ENCODE results near the gene MYEOV. TPM values are rescaled to one million over a fixed set of nuclear protein-coding genes. Genes with fewer than 3 reads are reported as not detected.

MYEOV gene
- total RNA-seq, 1 experiment from 2014 or later = 1.4 TPM

- Mint-ChIP-seq H3K9me3 (no peaks in the 10 kb centered on the region), H3K36me3 (no peaks in the 10 kb centered on the region), H3K4me3 (no peak overlapping the region), H3K27ac (no peak overlapping the region), H3K4me1 (peaks cover 9% of the 10 kb centered on the region), H3K27me3 (ENCODE audit: low read depth) (no peaks in the 10 kb centered on the region)
- POLR2A ChIA-PET = interaction anchor here (0.6 kb wide), 1 partner anchor 340 kb away, joined by 3 read pairs; no protein-coding TSS in a partner anchor
- no peak for TF ChIP-seq SOX15 (CRISPR knock-in tag; IDR thresholded peaks at IDR 0.05)
- TF ChIP-seq PREB (CRISPR knock-in tag; IDR thresholded peaks at IDR 0.05; ENCODE audit: borderline replicate concordance) = no peak
- no peak for TF ChIP-seq ZNF396 (CRISPR knock-in tag; IDR thresholded peaks at IDR 0.05; ENCODE audit: borderline replicate concordance)
- CTCF ChIA-PET = no interaction called here
- DNase-seq (ENCODE audit: low spot score) (no peak), ATAC-seq (no peak)
These were observed 5.6 kb downstream of the MYEOV start for GRCh38 chr11:69299572-69299971.

GRCh38 chr11:69300120-69301060, 6.4 kb downstream of the MYEOV start:
- Mint-ChIP-seq H3K9me3 (no peaks in the 10 kb centered on the region), H3K27ac (no peak overlapping the region), H3K27me3 (ENCODE audit: low read depth) (no peaks in the 10 kb centered on the region), H3K4me1 (peaks cover 5% of the 10 kb centered on the region), H3K4me3 (no peak overlapping the region), H3K36me3 (no peaks in the 10 kb centered on the region)
- TF ChIP-seq FOXJ3 (CRISPR knock-in tag; IDR thresholded peaks at IDR 0.05; ENCODE audit: borderline replicate concordance) = no peak
- TF ChIP-seq HMGA2 (CRISPR knock-in tag; IDR thresholded peaks at IDR 0.05) = no peak
- TF ChIP-seq ZNF281 (CRISPR knock-in tag; IDR thresholded peaks at IDR 0.05) = no peak
- no peak for TF ChIP-seq JAZF1 (CRISPR knock-in tag; IDR thresholded peaks at IDR 0.05)
- TF ChIP-seq PRDM15 (CRISPR knock-in tag; IDR thresholded peaks at IDR 0.05) = no peak
- TF ChIP-seq SP1 (CRISPR knock-in tag; conservative IDR thresholded peaks at IDR 0.05) = no peak
- TF ChIP-seq TEAD1 (CRISPR knock-in tag; IDR thresholded peaks at IDR 0.05) = no peak
- no peak for DNase-seq (ENCODE audit: low spot score)
- no peak for ATAC-seq
- ChIA-PET CTCF (interaction anchor here (0.8 kb wide), 1 partner anchor 384 kb away, joined by 3 read pairs; no protein-coding TSS in a partner anchor), POLR2A (no interaction called here)

GRCh38 chr11:69301081-69301454, 7.1 kb downstream of the MYEOV start:
- TF ChIP-seq ZBTB21 (CRISPR knock-in tag; IDR thresholded peaks at IDR 0.05; ENCODE audit: borderline replicate concordance) (no peak), IRF2 (CRISPR knock-in tag; IDR thresholded peaks at IDR 0.05; ENCODE audit: borderline replicate concordance, low read depth) (no peak), HMGXB4 (CRISPR knock-in tag; IDR thresholded peaks at IDR 0.05) (no peak), GRHL2 (CRISPR knock-in tag; IDR thresholded peaks at IDR 0.05; ENCODE audit: insufficient replicate concordance, severe bottlenecking) (no peak), ZNF121 (CRISPR knock-in tag; IDR thresholded peaks at IDR 0.05) (no peak), FOXK1 (CRISPR knock-in tag; IDR thresholded peaks at IDR 0.05) (no peak)
- no peaks in the 10 kb centered on the region for H3K9me3 Mint-ChIP-seq
- no peaks in the 10 kb centered on the region for H3K27me3 Mint-ChIP-seq (ENCODE audit: low read depth)
- CTCF ChIA-PET = no interaction called here
- H3K4me3 Mint-ChIP-seq = no peak overlapping the region
- no peaks in the 10 kb centered on the region for H3K36me3 Mint-ChIP-seq
- ATAC-seq (no peak), DNase-seq (ENCODE audit: low spot score) (no peak)
- H3K4me1 Mint-ChIP-seq = peaks cover 5% of the 10 kb centered on the region
- POLR2A ChIA-PET = no interaction called here
- H3K27ac Mint-ChIP-seq = no peak overlapping the region

Data from WTC11 (cell line).